ENCODE data around the gene NIFK. TPM values are rescaled to one million over a fixed set of nuclear protein-coding genes. Genes with fewer than 3 reads are reported as not detected.

NIFK gene
- total RNA-seq, 1 donor from 2014 or later = 50.7 TPM

DNA sequence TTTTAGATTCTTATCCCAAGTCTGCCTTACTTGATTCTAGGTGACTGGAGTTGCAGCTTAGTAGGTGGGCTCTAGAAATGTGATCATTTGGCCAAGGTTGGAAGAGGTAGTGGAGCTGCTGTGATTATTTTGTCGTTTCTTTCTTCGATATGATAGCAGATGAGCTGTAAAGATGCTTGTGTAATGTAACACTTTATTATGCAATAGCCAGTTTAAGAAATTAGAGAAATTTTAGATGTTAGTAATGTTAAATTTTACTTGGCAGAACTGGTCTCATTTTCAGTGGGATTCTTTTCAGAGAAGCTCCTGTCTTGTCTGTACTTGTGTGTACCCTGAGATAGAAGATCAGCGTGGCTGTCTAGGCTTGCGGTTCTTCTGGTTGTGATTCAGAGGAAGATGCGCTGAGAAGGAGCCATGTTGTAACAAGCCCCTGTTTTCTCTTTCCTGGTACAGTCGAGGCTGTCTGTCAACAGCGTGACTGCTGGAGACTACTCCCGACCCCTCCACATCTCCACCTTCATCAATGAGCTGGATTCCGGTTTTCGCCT is 28.1 kb upstream of the NIFK start:
- H3K4me1 Mint-ChIP-seq = no peaks in the 10 kb centered on the region
- no peaks in the 10 kb centered on the region for H3K27me3 Mint-ChIP-seq (ENCODE audit: low read depth)
- TF ChIP-seq, protein P1, sequence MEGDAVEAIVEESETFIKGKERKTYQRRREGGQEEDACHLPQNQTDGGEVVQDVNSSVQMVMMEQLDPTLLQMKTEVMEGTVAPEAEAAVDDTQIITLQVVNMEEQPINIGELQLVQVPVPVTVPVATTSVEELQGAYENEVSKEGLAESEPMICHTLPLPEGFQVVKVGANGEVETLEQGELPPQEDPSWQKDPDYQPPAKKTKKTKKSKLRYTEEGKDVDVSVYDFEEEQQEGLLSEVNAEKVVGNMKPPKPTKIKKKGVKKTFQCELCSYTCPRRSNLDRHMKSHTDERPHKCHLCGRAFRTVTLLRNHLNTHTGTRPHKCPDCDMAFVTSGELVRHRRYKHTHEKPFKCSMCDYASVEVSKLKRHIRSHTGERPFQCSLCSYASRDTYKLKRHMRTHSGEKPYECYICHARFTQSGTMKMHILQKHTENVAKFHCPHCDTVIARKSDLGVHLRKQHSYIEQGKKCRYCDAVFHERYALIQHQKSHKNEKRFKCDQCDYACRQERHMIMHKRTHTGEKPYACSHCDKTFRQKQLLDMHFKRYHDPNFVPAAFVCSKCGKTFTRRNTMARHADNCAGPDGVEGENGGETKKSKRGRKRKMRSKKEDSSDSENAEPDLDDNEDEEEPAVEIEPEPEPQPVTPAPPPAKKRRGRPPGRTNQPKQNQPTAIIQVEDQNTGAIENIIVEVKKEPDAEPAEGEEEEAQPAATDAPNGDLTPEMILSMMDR (IDR thresholded peaks at IDR 0.05; ENCODE audit: unreplicated experiment) = no peak
- no peak for DNase-seq (ENCODE audit: low spot score in 2 of 2, unreplicated experiment in 2 of 2)
- H3K4me3 Mint-ChIP-seq = no peak overlapping the region
- H3K27ac Mint-ChIP-seq = no peak overlapping the region
- no peaks in the 10 kb centered on the region for H3K9me3 Mint-ChIP-seq
- H3K36me3 Mint-ChIP-seq = peaks cover 31% of the 10 kb centered on the region

DNA sequence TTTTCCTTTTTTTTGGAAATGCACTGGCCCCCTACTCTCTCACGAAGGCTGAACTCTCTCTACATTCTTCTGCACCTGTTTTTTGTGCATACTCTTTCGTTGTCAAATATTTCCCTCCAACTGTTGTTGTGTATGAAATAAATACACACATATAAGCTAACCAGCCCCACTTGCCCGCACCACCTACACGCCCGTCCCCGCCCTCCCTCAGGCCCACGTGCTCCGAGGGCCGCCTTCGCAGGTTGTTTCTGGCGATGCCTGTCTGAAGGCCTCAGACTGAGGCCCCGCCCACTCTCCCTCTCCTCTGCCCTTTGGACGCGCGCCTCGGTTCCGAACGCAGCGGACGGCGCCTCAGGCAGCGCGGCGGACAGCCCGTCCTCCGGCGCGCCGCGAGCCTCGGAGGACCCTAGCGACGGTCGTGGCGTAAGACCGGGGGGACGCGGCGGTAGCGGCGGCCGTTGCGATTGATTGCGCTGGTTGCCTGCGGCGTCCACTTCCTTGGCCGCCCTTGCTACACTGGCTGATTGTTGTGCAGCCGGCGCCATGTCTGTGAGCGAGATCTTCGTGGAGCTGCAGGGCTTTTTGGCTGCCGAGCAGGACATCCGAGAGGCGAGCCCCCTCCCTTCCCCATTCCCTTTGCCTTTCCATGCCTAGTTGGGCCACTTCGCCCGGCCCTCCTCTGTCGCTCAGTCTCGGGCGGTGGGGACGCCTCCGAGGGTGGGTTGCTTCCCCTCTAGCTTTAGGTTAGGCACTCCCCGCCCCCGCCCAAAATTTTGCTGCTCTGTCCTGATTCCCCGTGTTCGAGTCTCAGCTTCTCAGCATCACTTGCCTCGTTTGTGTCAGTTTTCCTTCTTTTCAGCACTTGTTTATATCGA is 18.8 kb upstream of the NIFK start, which contains the start of gene TSN:
TSN (plus strand) TSS at position 415 of the 875 bp plus-strand sequence; CDS start at position 544, 129 bp downstream.
- DNase-seq (ENCODE audit: low spot score in 2 of 2, unreplicated experiment in 2 of 2) = peak; percentile 95 to 96
- H3K9me3 Mint-ChIP-seq = no peaks in the 10 kb centered on the region
- H3K4me1 Mint-ChIP-seq = peaks cover 20% of the 10 kb centered on the region
- no peaks in the 10 kb centered on the region for H3K36me3 Mint-ChIP-seq
- H3K27ac Mint-ChIP-seq = peak within 1 kb of the TSS; percentile 90
- TF ChIP-seq, protein P1 (IDR thresholded peaks at IDR 0.05; ENCODE audit: unreplicated experiment) = no peak
- peak within 1 kb of the TSS; percentile 93 for H3K4me3 Mint-ChIP-seq
- no peaks in the 10 kb centered on the region for H3K27me3 Mint-ChIP-seq (ENCODE audit: low read depth)

DNA sequence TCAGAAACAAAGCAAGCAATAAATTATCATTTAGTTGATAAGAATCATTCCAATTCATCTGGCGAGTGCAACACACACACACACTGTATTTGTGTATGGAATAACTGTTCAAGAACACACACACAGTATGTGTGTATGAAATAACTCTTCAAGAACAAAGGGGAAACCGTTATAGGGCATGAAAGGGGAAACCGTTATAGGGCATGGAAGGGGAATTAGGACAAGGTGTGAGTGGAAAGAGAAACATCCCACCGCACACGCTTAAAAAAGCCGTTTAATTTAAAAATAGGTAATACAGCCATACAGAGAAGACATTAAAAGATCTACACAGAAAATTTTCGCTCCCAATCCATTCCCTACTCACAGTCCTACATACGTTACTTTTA is 18.2 kb upstream of the NIFK start:
- peak overlapping the region; percentile 73 for H3K27ac Mint-ChIP-seq
- H3K27me3 Mint-ChIP-seq (ENCODE audit: low read depth) = no peaks in the 10 kb centered on the region
- no peak for DNase-seq (ENCODE audit: low spot score in 2 of 2, unreplicated experiment in 2 of 2)
- TF ChIP-seq, protein P1 (IDR thresholded peaks at IDR 0.05; ENCODE audit: unreplicated experiment) = no peak
- peaks cover 20% of the 10 kb centered on the region for H3K4me1 Mint-ChIP-seq
- peak overlapping the region; percentile 93 for H3K4me3 Mint-ChIP-seq
- no peaks in the 10 kb centered on the region for H3K36me3 Mint-ChIP-seq
- no peaks in the 10 kb centered on the region for H3K9me3 Mint-ChIP-seq

DNA sequence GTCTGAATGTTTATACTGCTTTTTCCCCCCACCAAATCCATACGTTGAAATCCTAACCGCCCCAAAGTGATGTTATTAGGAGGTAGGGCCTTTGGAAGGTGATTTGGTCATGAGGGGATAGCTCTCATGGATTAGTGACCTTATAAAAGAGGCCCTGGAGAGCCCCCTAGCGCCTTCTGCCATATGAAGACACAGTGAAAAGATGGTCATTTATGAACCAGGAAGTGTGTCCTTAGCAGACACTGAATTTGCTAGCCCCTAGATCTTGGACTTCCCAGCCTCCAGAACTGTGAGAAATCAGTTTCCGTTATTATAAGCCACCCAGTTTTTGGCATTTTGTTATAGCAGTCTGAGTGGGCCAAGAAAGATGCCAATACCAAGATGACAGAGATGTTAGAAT is 11.5 kb upstream of the NIFK start:
- Mint-ChIP-seq H3K27ac (no peak overlapping the region), H3K4me3 (no peak overlapping the region), H3K9me3 (no peaks in the 10 kb centered on the region), H3K27me3 (ENCODE audit: low read depth) (peaks cover 2% of the 10 kb centered on the region), H3K36me3 (no peaks in the 10 kb centered on the region), H3K4me1 (no peaks in the 10 kb centered on the region)
- TF ChIP-seq, protein P1 (IDR thresholded peaks at IDR 0.05; ENCODE audit: unreplicated experiment) = no peak
- no peak for DNase-seq (ENCODE audit: low spot score in 2 of 2, unreplicated experiment in 2 of 2)

DNA sequence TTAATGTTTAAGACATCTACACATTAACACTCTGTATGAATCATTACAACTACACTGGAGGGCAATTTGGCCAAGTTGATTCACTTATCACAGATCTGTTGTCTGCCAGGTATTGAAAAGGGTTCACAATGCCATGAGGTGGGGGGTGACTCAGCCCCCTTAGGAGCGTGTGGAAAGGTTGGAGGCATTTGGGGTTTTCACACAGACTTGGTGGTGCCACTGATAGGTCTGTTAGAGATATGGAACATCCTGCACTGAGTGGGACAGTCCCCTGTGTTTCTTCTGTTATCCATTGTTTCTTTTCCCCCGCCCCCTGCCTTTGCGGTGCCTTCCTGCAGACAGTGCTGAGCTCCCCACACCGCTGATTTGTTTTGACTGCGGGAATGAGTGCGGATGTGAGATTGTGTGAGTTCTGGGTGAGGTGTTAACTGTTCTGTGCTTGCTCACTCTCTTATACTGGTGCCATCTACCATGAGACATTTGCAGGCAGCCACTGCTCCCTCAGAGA is 9.4 kb upstream of the NIFK start:
- Mint-ChIP-seq H3K4me1 (no peaks in the 10 kb centered on the region), H3K27me3 (ENCODE audit: low read depth) (peaks cover 2% of the 10 kb centered on the region), H3K36me3 (no peaks in the 10 kb centered on the region), H3K27ac (no peak overlapping the region), H3K9me3 (no peaks in the 10 kb centered on the region), H3K4me3 (no peak overlapping the region)
- TF ChIP-seq, protein P1 (IDR thresholded peaks at IDR 0.05; ENCODE audit: unreplicated experiment) = no peak
- no peak for DNase-seq (ENCODE audit: low spot score in 2 of 2, unreplicated experiment in 2 of 2)

Measured in mesothelial cell of epicardium (in vitro differentiated cells).